Vagina (tissue), 2 donors: ENCODE results near the gene GHRL.

ENCODE experiments used
- CTCF ChIP-seq, 3 experiments: fragments of 450-650 bp in 2 of 3; fragments of 200-600 bp in 1 of 3; sonication (generic) in 1 of 3; IDR thresholded peaks; one replicate each; pipeline ENCODE4 v1.5.1; 2017 to 2019; ENCODE audit warnings: antibody characterized with exemption in 3 of 3, mild to moderate bottlenecking in 2 of 3, moderate library complexity in 2 of 3
- POLR2AphosphoS5 ChIP-seq, 2 donors: sonication (generic); formaldehyde crosslinking; IDR thresholded peaks; one replicate each; pipeline ENCODE4 v1.9.0; 2017; ENCODE audit warnings: antibody characterized with exemption in 2 of 2, mild to moderate bottlenecking in 2 of 2, low read depth in 1 of 2; ENCODE audit not compliant: insufficient read depth in 1 of 2

- TF ChIP-seq POLR2AphosphoS5 (IDR thresholded peaks at IDR 0.05; ENCODE audit: insufficient read depth in 1 of 2, low read depth in 1 of 2) = no peak
- no peak for TF ChIP-seq CTCF (IDR thresholded peaks at IDR 0.05)
Observed at GRCh38 chr3:10255835-10256234, 36.9 kb downstream of the GHRL start.
